Measurements from ENCODE around the gene NUDT13. TPM values are rescaled to one million over a fixed set of nuclear protein-coding genes. Genes with fewer than 3 reads are reported as not detected.

The NUDT13 gene
- total RNA-seq, 4 donors from 2014 or later: 1.1 to 4.6 (median 3.9) TPM

- H3K27ac ChIP-seq: peak overlapping the region in 3 of 4 donors; percentile 82 to 92 (median 83)
- no peak overlapping the region for H3K4me3 ChIP-seq
- no peak for ATAC-seq
- H3K4me1 ChIP-seq: peaks cover 0 to 21% (median 3%) of the 10 kb centered on the region in 3 donors
- no peaks in the 10 kb centered on the region for H3K9me3 ChIP-seq
- H3K36me3 ChIP-seq: peaks cover 0 to 36% of the 10 kb centered on the region in 2 donors
- H3K27me3 ChIP-seq: no peaks in the 10 kb centered on the region
- 92 to 95% methylated on average over 3 of the region's 3 CpGs for WGBS, 2 donors (ENCODE audit: low coverage in 1 of 2)
- TF ChIP-seq POLR2AphosphoS5 (IDR thresholded peaks at IDR 0.05): no peak
- TF ChIP-seq POLR2A (IDR thresholded peaks at IDR 0.05): no peak
- no peak for TF ChIP-seq EP300 (IDR thresholded peaks at IDR 0.05)
Observed at GRCh38 chr10:73075829-73076228, 34.4 kb upstream of the NUDT13 start.

GRCh38 chr10:73076360-73077183, 33.7 kb upstream of the NUDT13 start:
- Histone ChIP-seq H3K27me3 (no peaks in the 10 kb centered on the region), H3K4me1 (peaks cover 0 to 24% (median 3%) of the 10 kb centered on the region in 3 donors), H3K9me3 (no peaks in the 10 kb centered on the region), H3K4me3 (peak overlapping the region; percentile 31 to 33), H3K36me3 (peaks cover 0 to 29% of the 10 kb centered on the region in 2 donors), H3K27ac (peak overlapping the region; percentile 73 to 92 (median 82))
- peak; percentile 86 for ATAC-seq
- TF ChIP-seq POLR2A (IDR thresholded peaks at IDR 0.05): no peak
- TF ChIP-seq POLR2AphosphoS5 (IDR thresholded peaks at IDR 0.05): peak; percentile 4
- TF ChIP-seq EP300 (IDR thresholded peaks at IDR 0.05): no peak
- no peak for TF ChIP-seq CTCF (IDR thresholded peaks at IDR 0.05)
- 0 to 5% methylated on average over 1 to 6 of the region's 6 CpGs for WGBS, 2 donors (ENCODE audit: low coverage in 1 of 2)

- Histone ChIP-seq H3K27me3 (no peaks in the 10 kb centered on the region), H3K27ac (no peak overlapping the region), H3K36me3 (no peaks in the 10 kb centered on the region), H3K4me3 (no peak overlapping the region), H3K9me3 (no peaks in the 10 kb centered on the region), H3K4me1 (peaks cover 4 to 53% (median 9%) of the 10 kb centered on the region in 3 donors)
- TF ChIP-seq CTCF (IDR thresholded peaks at IDR 0.05) (no peak), POLR2AphosphoS5 (IDR thresholded peaks at IDR 0.05) (no peak), POLR2A (IDR thresholded peaks at IDR 0.05) (no peak), EP300 (IDR thresholded peaks at IDR 0.05) (no peak)
- WGBS, 2 donors (ENCODE audit: low coverage in 1 of 2): 90% methylated on average over 3 of the region's 3 CpGs
- ATAC-seq: no peak
Observed at GRCh38 chr10:73079779-73080541, 30.3 kb upstream of the NUDT13 start.

- Histone ChIP-seq H3K27me3 (no peaks in the 10 kb centered on the region), H3K4me3 (no peak overlapping the region), H3K4me1 (peaks cover 4 to 36% (median 6%) of the 10 kb centered on the region in 3 donors), H3K36me3 (no peaks in the 10 kb centered on the region), H3K27ac (peak overlapping the region in 3 of 4 donors; percentile 10 to 58 (median 19)), H3K9me3 (no peaks in the 10 kb centered on the region)
- 7 to 28% methylated on average over 1 to 2 of the region's 2 CpGs for WGBS, 2 donors (ENCODE audit: low coverage in 1 of 2)
- ATAC-seq: no peak
- TF ChIP-seq EP300 (IDR thresholded peaks at IDR 0.05): no peak
- TF ChIP-seq POLR2A (IDR thresholded peaks at IDR 0.05): no peak
- no peak for TF ChIP-seq CTCF (IDR thresholded peaks at IDR 0.05)
- no peak for TF ChIP-seq POLR2AphosphoS5 (IDR thresholded peaks at IDR 0.05)
Observed at GRCh38 chr10:73083221-73083620, 27.0 kb upstream of the NUDT13 start.

GRCh38 chr10:73084209-73084608, 26.0 kb upstream of the NUDT13 start:
- 70 to 90% methylated on average over 2 to 5 of the region's 5 CpGs for WGBS, 2 donors (ENCODE audit: low coverage in 1 of 2)
- Histone ChIP-seq H3K9me3 (no peaks in the 10 kb centered on the region), H3K27me3 (no peaks in the 10 kb centered on the region), H3K4me1 (peaks cover 4 to 43% (median 6%) of the 10 kb centered on the region in 3 donors), H3K4me3 (no peak overlapping the region), H3K36me3 (no peaks in the 10 kb centered on the region), H3K27ac (no peak overlapping the region)
- ATAC-seq: no peak
- TF ChIP-seq POLR2A (IDR thresholded peaks at IDR 0.05): no peak
- TF ChIP-seq POLR2AphosphoS5 (IDR thresholded peaks at IDR 0.05): no peak
- no peak for TF ChIP-seq CTCF (IDR thresholded peaks at IDR 0.05)
- no peak for TF ChIP-seq EP300 (IDR thresholded peaks at IDR 0.05)

Data from gastroesophageal sphincter (tissue), 4 donors.